ENCODE measurements around the gene TNF.
"Not testable (repeated sequence)": the region's sequence is repeated elsewhere in the genome, so short reads cannot be mapped to it uniquely, and the experiment has no call there.

TNF gene

GRCh38 chr6:31545291-31545690 lies 30.1 kb upstream of the TNF start:
- no peak for DNase-seq

- peak; percentile 94 for DNase-seq
Observed at GRCh38 chr6:31546339-31546957, 28.9 kb upstream of the TNF start, which contains the start of gene ATP6V1G2. Gene ATP6V1G2 (minus strand): TSS chr6:31546608. CDS start chr6:31546559, 49 bp downstream.

GRCh38 chr6:31546958-31547726 lies 28.2 kb upstream of the TNF start, which contains the start of gene NFKBIL1:
Gene NFKBIL1 (plus strand): TSS chr6:31547608. CDS start chr6:31547695, 87 bp downstream.
- peak; percentile 96 for DNase-seq

GRCh38 chr6:31547727-31548543 lies 27.4 kb upstream of the TNF start:
- DNase-seq = no peak

GRCh38 chr6:31548544-31548873 lies 26.9 kb upstream of the TNF start:
- DNase-seq = no peak

GRCh38 chr6:31551371-31551770 lies 24.0 kb upstream of the TNF start:
- DNase-seq = not testable (repeated sequence)

- no peak for DNase-seq
Observed at GRCh38 chr6:31556307-31556706, 19.1 kb upstream of the TNF start.

GRCh38 chr6:31557443-31558317 lies 17.7 kb upstream of the TNF start:
- no peak for DNase-seq

- no peak for DNase-seq
Observed at GRCh38 chr6:31558318-31558625, 17.1 kb upstream of the TNF start.

- no peak for DNase-seq
Observed at GRCh38 chr6:31558631-31559500, 16.5 kb upstream of the TNF start.

- no peak for DNase-seq
Observed at GRCh38 chr6:31559606-31559957, 15.8 kb upstream of the TNF start.

- no peak for DNase-seq
Observed at GRCh38 chr6:31559958-31560696, 15.2 kb upstream of the TNF start.

- DNase-seq = no peak
Observed at GRCh38 chr6:31560697-31561058, 14.7 kb upstream of the TNF start.

- no peak for DNase-seq
Observed at GRCh38 chr6:31567531-31568370, 7.6 kb upstream of the TNF start.

- DNase-seq = no peak
Observed at GRCh38 chr6:31568537-31568961, 6.8 kb upstream of the TNF start.

- DNase-seq = no peak
Observed at GRCh38 chr6:31569861-31570536, 5.4 kb upstream of the TNF start.

- DNase-seq = no peak
Observed at GRCh38 chr6:31572041-31572911, 3.1 kb upstream of the TNF start, which contains the start of gene LTA. Gene LTA (plus strand): TSS chr6:31572289. CDS start chr6:31572743, 454 bp downstream.
